Skeletal muscle tissue (tissue), 4 donors: Measurements from ENCODE around the gene HSPA2. TPM values are rescaled to one million over a fixed set of nuclear protein-coding genes. Genes with fewer than 3 reads are reported as not detected.

Experiments used
- H3K27ac ChIP-seq: one replicate; pipeline ENCODE4 v1.7.0; 2013; ENCODE audit warnings: mild to moderate bottlenecking, low read depth, low read length, inconsistent platforms
- H3K27me3 ChIP-seq, 3 donors: one replicate each; pipeline ENCODE4 v1.7.0; 2013; ENCODE audit warnings: low read length in 3 of 3; ENCODE audit not compliant: control insufficient read depth in 3 of 3, insufficient read depth in 3 of 3
- H3K36me3 ChIP-seq, 3 donors: one replicate each; pipeline ENCODE4 v1.7.0; 2013; ENCODE audit warnings: low read length in 3 of 3; ENCODE audit not compliant: control insufficient read depth in 3 of 3, insufficient read depth in 3 of 3
- H3K4me1 ChIP-seq, 3 donors: one replicate each; pipeline ENCODE4 v1.7.0; 2013; ENCODE audit warnings: low read length in 3 of 3, mild to moderate bottlenecking in 3 of 3; ENCODE audit not compliant: control insufficient read depth in 3 of 3, insufficient read depth in 3 of 3
- H3K4me3 ChIP-seq, 3 donors: one replicate each; pipeline ENCODE4 v1.7.0; 2013; ENCODE audit warnings: low read length in 3 of 3
- H3K9ac ChIP-seq, 3 donors: one replicate each; pipeline ENCODE4 v1.7.0; 2013; ENCODE audit warnings: low read length in 3 of 3, mild to moderate bottlenecking in 3 of 3, moderate library complexity in 2 of 3, low read depth in 1 of 3
- H3K9me3 ChIP-seq, 3 donors: one replicate each; pipeline ENCODE4 v1.7.0; 2013; ENCODE audit warnings: low read length in 3 of 3; ENCODE audit not compliant: control insufficient read depth in 3 of 3
- total RNA-seq: library from RNA; depleted of rRNA; stranded (reverse); fragments of >200 nt; gene quantifications from one replicate; pipeline ENCODE4 v1.2.3, GENCODE V29; 2014
- donor health status: Osteomylitis.

HSPA2 gene
- total RNA-seq, 1 donor from 2014 or later, result 11.0 TPM

DNA sequence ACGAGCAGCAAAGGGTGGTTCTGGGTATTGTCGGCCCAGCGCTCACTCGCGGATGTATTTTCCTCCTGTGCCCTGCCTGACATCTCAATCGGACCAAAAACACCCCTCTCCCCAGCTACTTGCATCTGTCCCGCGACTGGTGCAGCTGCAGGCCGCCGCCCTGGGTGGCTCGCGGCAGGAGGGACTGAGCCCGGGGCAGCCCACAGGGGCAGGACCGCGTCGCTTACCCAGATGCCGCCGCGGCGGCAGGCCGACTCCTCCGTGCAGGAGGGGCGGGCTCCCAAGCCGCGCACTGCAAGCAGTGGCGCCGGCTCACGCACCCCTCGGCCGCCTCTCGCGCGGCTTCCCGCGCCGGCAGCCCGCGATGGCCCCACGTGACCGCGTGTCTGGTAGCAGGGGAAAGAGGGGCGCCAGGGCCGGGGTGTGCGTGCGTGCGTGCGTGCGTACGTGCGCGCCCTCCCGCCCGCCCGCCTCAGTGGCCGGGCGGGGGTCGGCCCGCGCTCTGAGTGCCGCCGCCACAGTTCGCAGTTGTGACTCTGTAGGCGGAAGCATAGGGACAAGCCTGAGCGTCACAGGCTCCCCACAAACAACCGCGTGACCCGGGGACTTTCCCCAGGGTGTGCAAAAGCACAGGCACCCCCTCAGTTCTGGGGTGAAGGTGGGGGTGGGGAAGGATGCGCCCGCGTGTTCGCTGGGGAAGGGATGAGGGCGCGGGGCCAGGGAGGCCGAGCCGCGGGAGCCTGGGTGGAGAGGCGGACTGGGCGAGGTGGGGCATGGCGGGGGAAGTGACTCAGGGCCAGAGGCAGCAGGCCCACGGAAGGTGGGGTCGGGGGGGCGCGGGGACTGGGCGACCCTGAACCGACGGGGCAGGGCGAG, 36.9 kb upstream of the HSPA2 start, which contains the start of gene ZBTB25:
Gene ZBTB25, minus strand, starts transcription at position 405 of the 876 bp plus-strand sequence. CDS start 13,305 bp downstream, outside the sequence.
- Histone ChIP-seq H3K9ac (peak within 1 kb of the TSS; percentile 96 to 99 (median 99)), H3K9me3 (no peaks in the 10 kb centered on the region), H3K27ac (peak within 1 kb of the TSS; percentile 99), H3K4me3 (peak within 1 kb of the TSS; percentile 93 to 95 (median 95)), H3K27me3 (no peaks in the 10 kb centered on the region), H3K36me3 (no peaks in the 10 kb centered on the region), H3K4me1 (peaks cover 30 to 61% (median 40%) of the 10 kb centered on the region in 3 donors)

DNA sequence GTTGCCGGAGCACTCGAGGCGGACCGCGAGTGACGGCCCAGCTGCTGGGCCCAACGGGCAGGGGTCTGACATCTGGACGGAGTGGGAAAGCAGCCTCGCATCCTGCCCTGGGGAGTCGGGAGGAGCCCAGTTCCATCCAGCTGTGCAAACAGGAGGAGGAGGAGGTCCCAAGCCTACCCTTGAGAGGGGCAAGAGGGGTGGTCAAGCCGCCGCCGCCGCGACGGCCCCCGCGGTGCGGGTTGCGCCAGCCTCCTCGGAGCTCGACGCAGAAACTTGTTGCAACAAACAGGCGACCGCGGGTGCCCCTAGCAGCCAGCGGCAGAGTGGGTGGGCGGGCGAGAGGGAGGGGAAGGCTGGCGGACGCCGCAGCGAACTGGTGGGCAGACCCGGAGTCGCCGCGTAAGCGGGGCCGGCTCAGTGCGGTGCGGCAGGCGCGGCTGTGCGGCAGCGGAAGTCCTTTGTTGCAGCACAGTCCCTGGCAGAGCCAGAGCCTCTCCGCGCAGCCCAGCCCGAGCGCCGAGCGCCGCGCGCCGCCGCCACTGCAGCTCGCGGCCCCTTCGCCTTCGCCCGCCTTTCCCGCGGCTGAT, 36.1 kb upstream of the HSPA2 start, which contains the start of gene ZBTB1:
Gene ZBTB1, plus strand, starts transcription at position 461 of the 587 bp plus-strand sequence. CDS start 16,735 bp downstream, outside the sequence.
- Histone ChIP-seq H3K27me3 (no peaks in the 10 kb centered on the region), H3K9me3 (no peaks in the 10 kb centered on the region), H3K9ac (peak within 1 kb of the TSS; percentile 96 to 99 (median 99)), H3K4me3 (peak within 1 kb of the TSS; percentile 93 to 95 (median 95)), H3K27ac (peak within 1 kb of the TSS; percentile 99), H3K36me3 (no peaks in the 10 kb centered on the region), H3K4me1 (peaks cover 30 to 67% (median 45%) of the 10 kb centered on the region in 3 donors)

DNA sequence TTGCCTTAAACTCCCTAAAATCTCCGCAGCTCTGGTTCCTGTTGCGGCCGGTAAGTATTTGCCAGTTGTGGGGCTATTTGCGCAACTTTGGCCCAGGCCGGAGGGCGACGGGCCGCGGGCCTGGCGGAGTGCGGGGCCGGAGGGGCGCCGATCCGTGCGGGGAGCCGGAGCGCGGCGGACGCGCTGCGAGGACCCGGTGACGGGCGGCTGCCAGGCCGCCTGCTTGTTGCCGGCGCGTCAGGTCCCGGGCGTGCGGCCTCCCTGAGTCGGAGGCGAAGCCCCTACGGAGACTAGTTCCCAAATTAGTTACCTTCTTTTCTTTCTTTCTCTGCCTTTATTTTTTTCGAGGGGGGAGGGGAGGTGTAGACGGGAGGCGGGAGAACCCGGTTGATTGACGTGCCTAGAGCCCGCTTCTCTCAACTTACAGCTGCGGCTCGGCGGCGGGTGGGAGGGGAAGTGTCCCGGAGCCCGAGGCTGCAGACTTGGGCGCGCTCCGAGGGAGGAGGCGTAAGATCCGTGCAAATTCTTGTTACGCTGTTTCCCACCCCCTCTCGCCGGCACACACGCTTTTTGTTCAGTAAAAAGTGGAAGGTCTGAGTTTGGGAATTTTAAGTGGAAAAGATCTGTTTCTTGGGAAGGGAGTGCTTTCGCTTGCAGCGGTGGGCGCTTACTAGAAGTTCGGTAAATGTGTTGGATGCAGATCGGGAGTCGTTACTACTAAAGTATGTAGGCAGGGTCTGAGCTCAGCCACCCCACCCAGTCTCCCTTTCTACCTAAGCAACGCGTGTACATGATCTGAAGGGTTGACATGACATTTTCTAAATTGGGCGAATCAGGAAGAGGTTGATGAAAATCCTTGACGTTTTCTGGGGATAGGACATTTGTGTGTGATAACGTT, 35.4 kb upstream of the HSPA2 start:
- peak overlapping the region; percentile 96 to 99 (median 99) for H3K9ac ChIP-seq
- peaks cover 30 to 65% (median 47%) of the 10 kb centered on the region in 3 donors for H3K4me1 ChIP-seq
- peak overlapping the region; percentile 99 for H3K27ac ChIP-seq
- H3K36me3 ChIP-seq, result no peaks in the 10 kb centered on the region
- peak overlapping the region; percentile 93 to 95 (median 95) for H3K4me3 ChIP-seq
- H3K9me3 ChIP-seq, result no peaks in the 10 kb centered on the region
- H3K27me3 ChIP-seq, result no peaks in the 10 kb centered on the region

DNA sequence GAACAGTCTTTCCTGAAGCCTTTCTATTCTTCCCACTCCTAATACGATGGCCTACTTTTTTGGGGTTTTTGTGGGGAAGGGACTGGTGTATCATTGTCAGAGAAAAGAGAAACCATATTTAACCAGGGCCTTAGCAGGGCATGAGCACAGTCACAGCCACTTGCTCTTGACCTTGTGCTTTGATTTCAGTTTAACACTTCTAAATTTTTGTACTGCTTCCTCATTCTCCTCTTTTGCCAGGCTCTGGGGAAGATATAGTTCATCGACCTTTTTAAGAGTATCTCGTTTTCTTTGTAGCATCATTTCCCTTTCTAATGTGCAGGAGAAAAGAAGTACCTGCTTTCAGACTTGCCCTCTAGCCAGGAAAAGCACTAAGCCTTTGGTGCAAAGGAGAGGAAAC, 33.8 kb upstream of the HSPA2 start:
- Histone ChIP-seq H3K9me3 (no peaks in the 10 kb centered on the region), H3K4me3 (peak overlapping the region in 1 of 3 donors; percentile 3), H3K36me3 (no peaks in the 10 kb centered on the region), H3K4me1 (peaks cover 31 to 66% (median 52%) of the 10 kb centered on the region in 3 donors), H3K27me3 (no peaks in the 10 kb centered on the region), H3K27ac (peak overlapping the region; percentile 99), H3K9ac (peak overlapping the region in 1 of 3 donors; percentile 46)

DNA sequence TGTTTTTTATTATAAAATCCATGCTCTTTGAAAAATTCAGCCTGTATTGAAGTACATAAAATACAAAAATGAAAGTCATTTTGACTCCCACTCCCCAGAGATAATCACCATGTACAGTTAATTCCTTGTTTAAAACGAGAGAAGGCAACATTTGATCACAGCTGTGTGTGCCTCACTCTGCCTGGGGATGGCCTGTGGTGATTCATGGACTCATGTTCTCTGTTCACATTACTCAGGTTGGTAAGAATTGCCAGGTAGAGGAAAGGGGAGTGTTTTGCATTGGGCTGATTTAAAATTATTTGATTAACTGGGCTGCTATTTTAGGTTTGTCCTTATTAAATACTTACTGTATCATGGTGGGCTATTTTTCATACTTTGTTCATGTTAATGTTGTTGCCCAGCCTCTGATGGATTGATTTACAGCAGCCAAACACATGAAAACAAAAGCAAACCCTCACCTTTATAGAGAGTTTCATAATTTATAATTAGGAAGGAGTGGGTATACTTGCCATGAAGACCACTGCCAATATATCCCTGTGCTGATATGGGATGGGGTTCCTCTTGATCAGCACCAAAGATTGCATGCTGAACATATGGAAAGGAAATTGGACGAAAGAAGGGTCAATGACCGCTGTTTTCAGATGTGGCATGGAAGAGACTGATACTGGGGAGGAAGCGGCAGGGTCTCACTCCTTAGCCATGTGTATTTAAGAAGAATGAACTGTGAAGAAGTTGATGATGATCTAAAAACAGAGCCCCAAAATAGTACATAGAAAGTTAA, 33.0 kb upstream of the HSPA2 start:
- Histone ChIP-seq H3K9me3 (no peaks in the 10 kb centered on the region), H3K9ac (no peak overlapping the region), H3K36me3 (no peaks in the 10 kb centered on the region), H3K4me1 (peaks cover 22 to 62% (median 47%) of the 10 kb centered on the region in 3 donors), H3K27me3 (no peaks in the 10 kb centered on the region), H3K27ac (peak overlapping the region; percentile 16), H3K4me3 (no peak overlapping the region)

DNA sequence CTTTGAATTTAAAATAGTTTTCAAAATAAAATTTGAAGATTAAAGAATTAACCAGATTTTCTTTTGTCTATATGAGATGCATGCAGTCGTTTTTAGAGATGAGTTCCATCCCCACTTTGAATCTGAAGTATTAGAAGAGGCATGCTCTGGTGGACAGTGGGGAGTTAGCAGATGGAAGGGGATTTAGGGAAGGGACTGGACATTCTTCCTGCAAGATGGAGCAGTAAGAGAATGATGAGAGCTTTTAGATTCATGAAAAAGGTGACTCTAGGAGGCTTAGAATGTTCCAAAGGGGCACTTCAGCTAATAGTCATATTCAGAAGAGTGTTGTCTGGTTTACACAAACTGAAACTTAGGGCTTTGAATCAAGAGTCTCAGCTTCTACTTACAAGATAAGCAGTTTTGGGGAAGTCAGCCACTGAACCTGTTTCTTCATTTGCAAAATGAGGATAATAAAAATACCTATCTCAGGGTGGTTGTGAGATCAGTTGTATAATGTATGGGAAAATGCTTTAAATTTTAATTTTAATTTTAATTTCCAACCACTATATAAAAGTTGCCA, 32.2 kb upstream of the HSPA2 start:
- Histone ChIP-seq H3K9ac (no peak overlapping the region), H3K27ac (peak overlapping the region; percentile 16), H3K4me1 (peaks cover 25 to 63% (median 49%) of the 10 kb centered on the region in 3 donors)

DNA sequence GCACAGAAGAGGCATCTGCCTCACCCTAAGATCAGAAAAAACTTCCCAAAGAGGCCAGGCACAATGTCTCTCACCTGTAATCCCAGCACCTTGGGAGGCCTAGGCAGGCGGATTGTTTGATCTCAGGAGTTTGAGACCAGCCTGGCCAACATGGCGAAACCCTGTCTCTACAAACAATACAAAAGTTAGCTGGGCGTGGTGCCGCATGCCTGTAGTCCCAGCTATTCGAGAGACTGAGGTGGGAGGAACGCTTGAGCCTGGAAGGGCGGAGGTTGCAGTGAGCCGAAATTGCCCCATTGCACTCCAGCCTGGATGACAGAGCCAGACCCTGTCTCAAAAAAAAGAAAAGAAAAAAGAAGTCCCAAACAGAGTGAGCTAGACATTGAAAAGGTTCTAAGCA, 31.5 kb upstream of the HSPA2 start:
- no peaks in the 10 kb centered on the region for H3K36me3 ChIP-seq
- H3K27ac ChIP-seq, result no peak overlapping the region
- peaks cover 25 to 59% (median 49%) of the 10 kb centered on the region in 3 donors for H3K4me1 ChIP-seq

More for the DNA sequence above, 32.2 kb upstream of the HSPA2 start:
- H3K9me3 ChIP-seq, result no peaks in the 10 kb centered on the region
- H3K36me3 ChIP-seq, result no peaks in the 10 kb centered on the region
- H3K27me3 ChIP-seq, result no peaks in the 10 kb centered on the region
- no peak overlapping the region for H3K4me3 ChIP-seq

DNA sequence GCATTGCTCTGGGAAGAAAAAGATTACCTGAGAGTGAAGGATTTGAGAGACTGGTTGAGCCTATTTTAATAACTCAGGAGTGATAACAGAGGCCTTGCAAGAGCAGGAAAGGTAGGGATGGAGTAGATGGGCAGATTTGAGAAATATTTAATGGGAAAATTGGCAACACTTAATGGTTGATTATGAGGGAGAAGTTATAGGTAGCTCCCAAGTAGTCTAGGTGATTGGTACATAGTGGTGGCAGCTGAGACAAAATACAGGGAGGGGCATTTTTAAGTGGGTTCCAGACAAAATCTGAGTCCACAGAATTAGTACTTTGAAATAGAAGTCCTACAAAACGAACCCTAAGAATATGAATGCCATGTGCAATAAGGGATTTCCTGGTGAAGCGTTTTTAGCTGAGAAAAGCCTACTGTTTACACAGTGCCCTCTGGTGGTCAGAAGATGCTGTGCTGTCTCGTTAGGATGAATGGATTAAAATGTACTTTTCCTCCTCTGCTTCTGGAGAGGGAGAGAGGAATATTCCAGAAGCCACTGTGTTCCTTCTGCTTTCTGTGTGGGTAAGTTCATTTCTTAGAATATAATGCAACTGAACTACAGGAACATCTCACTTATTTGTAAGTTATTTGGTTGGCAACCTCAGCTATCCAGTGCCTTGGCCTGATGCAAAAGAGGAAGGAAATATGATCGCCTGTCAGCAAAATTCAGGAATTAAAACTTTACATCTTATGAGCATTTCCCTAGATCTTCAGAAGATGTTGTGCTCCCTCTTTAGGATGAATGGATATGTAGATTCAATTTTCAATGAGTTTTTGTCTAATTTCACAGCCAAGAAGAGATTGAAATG, 29.5 kb upstream of the HSPA2 start:
- peak overlapping the region; percentile 28 for H3K27ac ChIP-seq
- no peak overlapping the region for H3K4me3 ChIP-seq
- H3K27me3 ChIP-seq, result no peaks in the 10 kb centered on the region
- peak overlapping the region in 1 of 3 donors; percentile 11 for H3K9ac ChIP-seq
- no peaks in the 10 kb centered on the region for H3K36me3 ChIP-seq
- no peaks in the 10 kb centered on the region for H3K9me3 ChIP-seq
- H3K4me1 ChIP-seq, result peaks cover 23 to 50% (median 43%) of the 10 kb centered on the region in 3 donors

More for the DNA sequence above, 31.5 kb upstream of the HSPA2 start:
- Histone ChIP-seq H3K9me3 (no peaks in the 10 kb centered on the region), H3K4me3 (no peak overlapping the region), H3K9ac (no peak overlapping the region), H3K27me3 (no peaks in the 10 kb centered on the region)
